Peyer's patch (tissue), 4 donors: ENCODE measurements around the gene PLCH2.

Experiments used
- POLR2A ChIP-seq, 2 donors: fragments of 450-650 bp; IDR thresholded peaks; one replicate each; pipeline ENCODE4 v1.5.1; 2017; ENCODE audit warnings: antibody characterized with exemption in 2 of 2, mild to moderate bottlenecking in 2 of 2, moderate library complexity in 2 of 2
- TF ChIP-seq, protein P1 (sequence below), 6 experiments: fragments of 450-650 bp in 4 of 6; fragments of 200-600 bp in 2 of 6; sonication (generic) in 1 of 6; IDR thresholded peaks; one replicate each; pipeline ENCODE4 v1.5.1; 2017 to 2019; ENCODE audit warnings: antibody characterized with exemption in 6 of 6, mild to moderate bottlenecking in 3 of 6, moderate library complexity in 1 of 6

DNA sequence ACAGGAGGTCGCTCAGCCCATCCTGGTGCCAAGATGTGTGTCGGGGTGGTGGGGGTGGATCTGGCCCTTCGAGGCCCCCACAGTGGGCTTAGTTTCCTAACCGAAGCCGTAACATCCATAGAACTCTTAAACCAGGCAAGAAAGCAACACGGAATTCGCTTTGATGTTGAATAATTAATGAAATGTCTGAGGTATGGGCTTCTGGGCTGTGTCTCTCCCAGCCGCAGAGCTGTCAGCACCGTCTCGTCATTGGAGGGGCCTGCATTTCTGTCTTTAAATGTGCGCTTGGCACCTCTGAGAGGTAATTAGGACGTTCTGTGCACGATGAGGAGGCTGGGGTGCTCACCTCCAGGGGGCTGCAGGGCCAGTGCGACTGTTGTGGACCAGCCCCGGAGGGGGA is 13.3 kb upstream of the PLCH2 start:
- TF ChIP-seq, protein P1, sequence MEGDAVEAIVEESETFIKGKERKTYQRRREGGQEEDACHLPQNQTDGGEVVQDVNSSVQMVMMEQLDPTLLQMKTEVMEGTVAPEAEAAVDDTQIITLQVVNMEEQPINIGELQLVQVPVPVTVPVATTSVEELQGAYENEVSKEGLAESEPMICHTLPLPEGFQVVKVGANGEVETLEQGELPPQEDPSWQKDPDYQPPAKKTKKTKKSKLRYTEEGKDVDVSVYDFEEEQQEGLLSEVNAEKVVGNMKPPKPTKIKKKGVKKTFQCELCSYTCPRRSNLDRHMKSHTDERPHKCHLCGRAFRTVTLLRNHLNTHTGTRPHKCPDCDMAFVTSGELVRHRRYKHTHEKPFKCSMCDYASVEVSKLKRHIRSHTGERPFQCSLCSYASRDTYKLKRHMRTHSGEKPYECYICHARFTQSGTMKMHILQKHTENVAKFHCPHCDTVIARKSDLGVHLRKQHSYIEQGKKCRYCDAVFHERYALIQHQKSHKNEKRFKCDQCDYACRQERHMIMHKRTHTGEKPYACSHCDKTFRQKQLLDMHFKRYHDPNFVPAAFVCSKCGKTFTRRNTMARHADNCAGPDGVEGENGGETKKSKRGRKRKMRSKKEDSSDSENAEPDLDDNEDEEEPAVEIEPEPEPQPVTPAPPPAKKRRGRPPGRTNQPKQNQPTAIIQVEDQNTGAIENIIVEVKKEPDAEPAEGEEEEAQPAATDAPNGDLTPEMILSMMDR (IDR thresholded peaks at IDR 0.05), result no peak
- no peak for TF ChIP-seq POLR2A (IDR thresholded peaks at IDR 0.05)
